ENCODE measurements around the gene LIPG. TPM values are rescaled to one million over a fixed set of nuclear protein-coding genes. Genes with fewer than 3 reads are reported as not detected.

LIPG gene
- polyA plus RNA-seq, 1 donor, result 32.9 TPM

DNA sequence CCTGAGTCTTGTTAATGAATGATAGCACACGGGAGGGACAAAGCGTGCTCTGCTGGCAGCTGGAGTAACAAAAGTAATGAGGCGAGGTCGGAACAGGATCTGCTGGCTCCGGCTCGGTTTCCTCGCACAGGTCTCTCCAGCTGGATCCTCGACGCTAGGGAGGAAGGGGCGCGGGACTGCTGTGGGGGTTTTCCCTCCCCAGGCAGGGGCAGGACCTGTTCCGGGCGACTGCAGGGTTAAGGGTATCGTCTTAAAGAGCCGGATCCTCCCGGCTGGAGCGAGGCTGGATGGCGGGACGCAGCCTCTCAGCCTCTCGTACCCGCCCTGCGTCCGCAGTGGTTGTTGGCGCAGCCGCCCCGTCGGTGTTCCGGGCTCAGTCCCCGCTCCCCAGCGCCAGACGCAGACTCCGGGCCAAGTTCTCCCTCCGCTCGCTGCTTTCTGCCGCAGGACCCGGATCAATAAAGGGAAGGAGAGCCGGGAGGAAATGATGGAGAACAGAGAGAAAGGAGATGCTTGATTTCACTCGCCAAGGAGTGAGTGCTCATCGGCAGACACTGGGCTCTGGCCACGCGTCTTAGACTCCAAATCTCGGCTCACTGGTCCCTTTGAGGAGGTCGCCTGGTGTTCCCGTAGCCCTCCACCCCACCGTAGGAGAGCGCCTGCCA lies 1.1 kb upstream of the LIPG start:
- Histone ChIP-seq H3K4me3 (ENCODE audit: low read length) (peak overlapping the region; percentile 90), H3K27me3 (ENCODE audit: control insufficient read depth, insufficient read depth, low read length) (peaks cover 19% of the 10 kb centered on the region), H3K4me1 (ENCODE audit: control insufficient read depth, insufficient read depth, low read length) (peaks cover 8% of the 10 kb centered on the region)

DNA sequence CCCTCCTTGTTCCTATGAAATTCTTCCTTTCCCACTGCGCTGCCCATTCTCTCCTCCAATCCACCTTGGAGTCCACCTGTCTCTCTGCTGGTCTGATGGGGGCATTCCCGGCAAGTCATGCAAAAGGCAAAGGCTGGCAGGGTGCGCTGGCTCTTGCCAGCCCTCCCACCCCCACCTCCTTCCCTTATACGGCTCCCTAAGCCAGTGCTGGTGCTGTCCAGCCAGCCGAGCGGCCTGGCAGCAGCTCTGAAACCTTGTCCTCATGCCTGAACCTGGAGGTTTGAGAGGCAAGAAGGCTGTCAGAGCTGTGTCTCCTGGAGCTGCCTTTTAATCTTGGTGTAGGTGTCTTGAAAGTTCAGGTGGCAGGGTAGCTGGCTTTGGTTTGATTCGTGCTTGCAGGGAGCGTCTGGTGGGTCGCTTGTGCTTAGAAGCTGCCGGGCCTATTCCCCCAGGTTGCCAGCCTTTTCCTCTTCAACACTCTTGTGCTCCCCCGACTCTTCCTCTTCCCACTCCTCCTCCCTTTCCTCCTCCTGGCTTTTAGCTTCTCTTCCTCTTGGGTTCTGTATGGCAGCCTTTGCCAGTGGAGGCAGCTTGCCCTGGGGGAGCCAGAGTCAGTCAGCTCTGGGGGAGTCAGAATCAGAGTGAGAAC lies 748 bp downstream of the LIPG start:
- Histone ChIP-seq H3K4me3 (ENCODE audit: low read length) (peak overlapping the region; percentile 90), H3K27me3 (ENCODE audit: control insufficient read depth, insufficient read depth, low read length) (peaks cover 19% of the 10 kb centered on the region), H3K27ac (ENCODE audit: low read length) (peak overlapping the region; percentile 74), H3K36me3 (ENCODE audit: control insufficient read depth, insufficient read depth, low read length) (peaks cover 21% of the 10 kb centered on the region), H3K4me1 (ENCODE audit: control insufficient read depth, insufficient read depth, low read length) (peaks cover 8% of the 10 kb centered on the region), H3K9me3 (ENCODE audit: control insufficient read depth, low read depth, low read length) (no peaks in the 10 kb centered on the region)
- peak in 1 of 2 donors; percentile 52 for DNase-seq
- 43% methylated on average over 3 of the region's 11 CpGs for WGBS (ENCODE audit: insufficient coverage, low lambda C conversion rate)

More for the DNA sequence above, 1.1 kb upstream of the LIPG start:
- peak overlapping the region; percentile 64 for H3K27ac ChIP-seq (ENCODE audit: low read length)
- no CpG with 5 or more reads among the region's 46 CpGs for WGBS (ENCODE audit: insufficient coverage, low lambda C conversion rate)
- DNase-seq, result peak in 1 of 2 donors; percentile 79
- H3K36me3 ChIP-seq (ENCODE audit: control insufficient read depth, insufficient read depth, low read length), result peaks cover 6% of the 10 kb centered on the region
- H3K9me3 ChIP-seq (ENCODE audit: control insufficient read depth, low read depth, low read length), result no peaks in the 10 kb centered on the region

DNA sequence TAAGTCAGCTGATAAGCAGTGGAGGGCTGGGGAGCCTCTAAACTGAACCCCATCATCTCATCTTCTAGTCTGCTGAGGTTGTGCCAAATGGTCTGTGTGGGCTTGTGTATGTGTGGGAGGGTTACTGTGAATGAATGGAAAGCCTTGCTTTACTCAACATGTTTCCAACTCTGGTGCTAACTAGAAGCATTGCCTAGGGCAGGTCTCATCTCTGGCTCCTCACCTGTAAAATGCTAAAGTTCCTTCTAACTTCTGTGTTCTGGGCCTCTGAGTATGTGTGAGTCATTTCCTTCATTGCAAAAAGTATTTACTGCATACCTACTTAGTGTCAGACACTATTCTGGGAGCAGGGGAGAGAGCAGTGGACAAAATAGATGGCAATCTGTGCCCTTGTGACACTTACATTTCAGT lies 1.3 kb downstream of the LIPG start:
- peaks cover 19% of the 10 kb centered on the region for H3K27me3 ChIP-seq (ENCODE audit: control insufficient read depth, insufficient read depth, low read length)
- peak overlapping the region; percentile 90 for H3K4me3 ChIP-seq (ENCODE audit: low read length)
- H3K36me3 ChIP-seq (ENCODE audit: control insufficient read depth, insufficient read depth, low read length), result peaks cover 24% of the 10 kb centered on the region
- DNase-seq, result peak in 1 of 2 donors; percentile 58
- H3K4me1 ChIP-seq (ENCODE audit: control insufficient read depth, insufficient read depth, low read length), result peaks cover 8% of the 10 kb centered on the region
- no peaks in the 10 kb centered on the region for H3K9me3 ChIP-seq (ENCODE audit: control insufficient read depth, low read depth, low read length)
- H3K27ac ChIP-seq (ENCODE audit: low read length), result peak overlapping the region; percentile 74

DNA sequence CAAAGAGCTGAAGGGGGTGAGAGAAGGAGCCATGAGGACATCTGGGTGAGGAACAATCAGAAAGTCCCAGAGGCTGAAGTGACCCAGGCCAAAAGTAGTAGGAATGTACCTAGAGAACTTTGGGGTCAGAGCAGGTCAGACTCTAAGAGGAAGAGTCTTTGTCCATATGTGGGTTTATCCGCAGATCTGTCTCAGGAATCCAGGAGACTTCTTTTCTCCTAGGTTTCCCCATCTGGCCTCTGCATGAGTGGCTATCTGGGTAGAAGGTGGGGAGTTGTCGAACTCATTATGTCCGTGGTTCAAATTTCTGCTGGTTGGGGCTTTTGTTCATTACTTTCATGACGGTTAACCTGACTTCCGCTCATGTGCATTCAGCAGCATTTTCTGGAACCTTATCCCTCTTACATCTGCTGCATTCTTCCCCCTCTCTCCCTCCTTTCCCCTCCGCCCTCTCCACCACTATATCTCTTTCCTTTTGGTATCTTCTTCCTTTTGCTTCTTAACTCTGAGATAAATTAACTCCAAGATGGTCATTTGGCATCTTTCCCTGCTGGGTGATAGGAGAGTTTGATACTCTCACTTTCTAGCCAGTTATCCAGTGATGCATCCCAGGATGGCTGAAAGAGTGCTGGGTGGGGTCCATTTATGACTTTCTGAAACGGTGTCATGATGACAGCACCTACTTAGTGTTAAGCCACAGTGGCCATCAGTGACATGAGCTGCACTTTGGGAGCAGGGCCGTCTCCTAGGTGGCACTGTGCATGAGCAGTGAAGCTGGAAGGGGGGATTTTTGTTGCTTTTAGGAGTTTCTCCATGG lies 2.1 kb downstream of the LIPG start:
- peak overlapping the region; percentile 90 for H3K4me3 ChIP-seq (ENCODE audit: low read length)
- H3K9me3 ChIP-seq (ENCODE audit: control insufficient read depth, low read depth, low read length), result no peaks in the 10 kb centered on the region
- no peak overlapping the region for H3K27ac ChIP-seq (ENCODE audit: low read length)
- WGBS (ENCODE audit: insufficient coverage, low lambda C conversion rate), result 32% methylated on average over 3 of the region's 8 CpGs
- peaks cover 19% of the 10 kb centered on the region for H3K27me3 ChIP-seq (ENCODE audit: control insufficient read depth, insufficient read depth, low read length)
- no peak for DNase-seq
- H3K4me1 ChIP-seq (ENCODE audit: control insufficient read depth, insufficient read depth, low read length), result peaks cover 8% of the 10 kb centered on the region
- peaks cover 28% of the 10 kb centered on the region for H3K36me3 ChIP-seq (ENCODE audit: control insufficient read depth, insufficient read depth, low read length)

DNA sequence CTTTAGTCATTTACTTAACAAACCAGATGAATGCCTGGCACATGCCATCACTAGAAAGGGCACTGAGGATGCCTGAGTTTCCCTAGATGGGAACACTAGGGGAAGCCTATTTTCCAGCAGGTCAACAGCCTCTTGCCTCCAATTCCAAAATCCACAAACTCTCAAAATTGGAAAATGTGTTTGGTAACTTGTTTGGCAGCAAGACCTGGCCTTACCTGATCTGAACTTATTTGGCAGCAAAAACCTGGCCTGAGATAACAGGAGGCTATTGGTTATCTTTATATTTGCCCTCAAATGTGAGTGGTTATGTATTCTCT lies 2.6 kb downstream of the LIPG start:
- DNase-seq, result no peak
- Histone ChIP-seq H3K27ac (ENCODE audit: low read length) (no peak overlapping the region), H3K36me3 (ENCODE audit: control insufficient read depth, insufficient read depth, low read length) (peaks cover 34% of the 10 kb centered on the region), H3K9me3 (ENCODE audit: control insufficient read depth, low read depth, low read length) (no peaks in the 10 kb centered on the region), H3K27me3 (ENCODE audit: control insufficient read depth, insufficient read depth, low read length) (peaks cover 19% of the 10 kb centered on the region), H3K4me1 (ENCODE audit: control insufficient read depth, insufficient read depth, low read length) (peaks cover 8% of the 10 kb centered on the region), H3K4me3 (ENCODE audit: low read length) (no peak overlapping the region)

DNA sequence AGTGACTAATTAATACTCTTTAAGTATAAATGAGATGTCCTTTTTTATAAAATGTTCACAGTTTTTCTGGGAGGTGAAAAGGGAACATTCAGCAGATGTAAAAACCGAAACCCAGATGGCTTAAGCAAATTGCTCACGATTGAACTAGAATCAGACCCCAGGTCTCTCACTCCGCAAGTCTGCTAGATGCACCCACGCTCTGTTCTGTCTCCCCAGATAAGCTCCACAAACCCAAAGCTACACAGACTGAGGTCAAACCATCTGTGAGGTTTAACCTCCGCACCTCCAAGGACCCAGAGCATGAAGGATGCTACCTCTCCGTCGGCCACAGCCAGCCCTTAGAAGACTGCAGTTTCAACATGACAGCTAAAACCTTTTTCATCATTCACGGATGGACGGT lies 3.2 kb downstream of the LIPG start:
- 67% methylated on average over 1 of the region's 9 CpGs for WGBS (ENCODE audit: insufficient coverage, low lambda C conversion rate)
- H3K4me1 ChIP-seq (ENCODE audit: control insufficient read depth, insufficient read depth, low read length), result peaks cover 8% of the 10 kb centered on the region

DNA sequence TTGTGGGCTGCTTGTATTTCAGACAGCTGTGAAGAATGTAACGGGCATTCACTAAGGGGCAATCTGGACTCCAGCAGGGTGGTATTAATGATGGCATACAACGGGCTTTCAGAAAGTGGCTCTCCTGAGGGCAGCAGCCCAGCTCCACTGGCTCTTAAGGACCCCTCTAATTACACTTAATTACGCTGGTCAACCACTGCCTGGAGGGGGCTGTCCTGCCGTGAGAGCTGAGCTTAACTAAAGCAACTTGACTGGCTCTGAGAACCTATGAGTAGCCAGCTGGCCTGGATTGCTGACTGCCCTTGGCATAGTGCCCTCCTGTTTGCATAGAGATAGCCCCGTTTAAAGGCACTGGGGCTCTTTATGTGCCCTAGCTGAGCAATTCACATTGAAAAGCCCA lies 3.8 kb downstream of the LIPG start:
- Histone ChIP-seq H3K27ac (ENCODE audit: low read length) (no peak overlapping the region), H3K36me3 (ENCODE audit: control insufficient read depth, insufficient read depth, low read length) (peaks cover 42% of the 10 kb centered on the region), H3K27me3 (ENCODE audit: control insufficient read depth, insufficient read depth, low read length) (peaks cover 17% of the 10 kb centered on the region), H3K9me3 (ENCODE audit: control insufficient read depth, low read depth, low read length) (no peaks in the 10 kb centered on the region), H3K4me3 (ENCODE audit: low read length) (no peak overlapping the region), H3K4me1 (ENCODE audit: control insufficient read depth, insufficient read depth, low read length) (peaks cover 8% of the 10 kb centered on the region)
- no CpG with 5 or more reads among the region's 5 CpGs for WGBS (ENCODE audit: insufficient coverage, low lambda C conversion rate)
- no peak for DNase-seq

More for the DNA sequence above, 3.2 kb downstream of the LIPG start:
- H3K36me3 ChIP-seq (ENCODE audit: control insufficient read depth, insufficient read depth, low read length), result peaks cover 39% of the 10 kb centered on the region
- peaks cover 19% of the 10 kb centered on the region for H3K27me3 ChIP-seq (ENCODE audit: control insufficient read depth, insufficient read depth, low read length)
- no peak overlapping the region for H3K4me3 ChIP-seq (ENCODE audit: low read length)
- H3K9me3 ChIP-seq (ENCODE audit: control insufficient read depth, low read depth, low read length), result no peaks in the 10 kb centered on the region
- H3K27ac ChIP-seq (ENCODE audit: low read length), result no peak overlapping the region
- DNase-seq, result no peak

DNA sequence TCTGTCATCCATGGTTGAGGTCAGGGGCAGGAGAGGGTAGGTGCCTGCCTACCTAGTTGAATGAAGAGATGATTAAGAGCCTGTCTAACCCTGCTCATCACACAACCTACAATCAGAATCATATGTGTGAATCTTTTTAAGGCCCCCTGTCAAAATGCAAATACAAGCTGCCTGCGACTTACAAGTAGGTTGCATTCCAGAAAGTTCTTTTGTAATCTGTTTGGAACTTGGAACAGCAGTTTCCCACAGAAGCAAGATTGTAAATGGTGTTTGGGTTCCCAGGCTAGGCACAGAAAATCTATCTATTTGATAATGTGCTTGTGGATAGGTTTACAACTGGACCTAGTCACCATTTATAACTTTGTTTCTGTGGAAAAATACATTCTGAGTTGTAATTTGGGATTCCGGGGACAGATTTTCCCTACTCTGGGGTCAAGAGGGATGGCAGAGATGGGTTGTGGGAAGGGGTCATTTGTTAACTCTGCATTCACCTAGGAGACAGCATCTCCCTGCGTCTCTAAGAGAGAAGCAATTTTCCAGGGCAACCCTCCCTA lies 4.4 kb downstream of the LIPG start:
- Histone ChIP-seq H3K9me3 (ENCODE audit: control insufficient read depth, low read depth, low read length) (no peaks in the 10 kb centered on the region), H3K27ac (ENCODE audit: low read length) (no peak overlapping the region), H3K4me1 (ENCODE audit: control insufficient read depth, insufficient read depth, low read length) (peaks cover 8% of the 10 kb centered on the region), H3K36me3 (ENCODE audit: control insufficient read depth, insufficient read depth, low read length) (peaks cover 47% of the 10 kb centered on the region), H3K27me3 (ENCODE audit: control insufficient read depth, insufficient read depth, low read length) (peaks cover 10% of the 10 kb centered on the region), H3K4me3 (ENCODE audit: low read length) (no peak overlapping the region)
- WGBS (ENCODE audit: insufficient coverage, low lambda C conversion rate), result no CpG with 5 or more reads among the region's 3 CpGs
- no peak for DNase-seq

DNA sequence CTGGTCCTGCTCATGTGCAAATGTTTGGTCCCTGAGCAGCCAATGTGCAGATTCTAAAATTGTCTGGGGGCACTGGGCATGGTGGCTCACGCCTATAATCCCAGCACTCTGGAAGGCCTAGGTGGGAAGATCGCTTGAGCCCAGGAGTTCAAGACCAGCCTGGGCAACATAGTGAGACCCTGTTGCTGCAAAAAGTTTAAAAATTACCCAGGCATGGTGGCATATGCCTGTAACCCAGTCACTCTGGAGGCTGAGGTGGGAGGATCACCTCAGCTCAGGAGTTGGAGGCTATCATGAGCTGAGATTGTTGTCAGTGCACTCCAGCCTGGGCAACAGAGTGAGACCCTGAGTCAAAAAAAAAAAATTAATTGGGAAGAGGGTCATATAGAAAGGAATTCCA lies 5.1 kb downstream of the LIPG start:
- no peak for DNase-seq
- Histone ChIP-seq H3K4me3 (ENCODE audit: low read length) (no peak overlapping the region), H3K27me3 (ENCODE audit: control insufficient read depth, insufficient read depth, low read length) (peaks cover 3% of the 10 kb centered on the region), H3K27ac (ENCODE audit: low read length) (no peak overlapping the region), H3K9me3 (ENCODE audit: control insufficient read depth, low read depth, low read length) (no peaks in the 10 kb centered on the region), H3K36me3 (ENCODE audit: control insufficient read depth, insufficient read depth, low read length) (peaks cover 53% of the 10 kb centered on the region), H3K4me1 (ENCODE audit: control insufficient read depth, insufficient read depth, low read length) (peaks cover 8% of the 10 kb centered on the region)
- no CpG with 5 or more reads among the region's 2 CpGs for WGBS (ENCODE audit: insufficient coverage, low lambda C conversion rate)

DNA sequence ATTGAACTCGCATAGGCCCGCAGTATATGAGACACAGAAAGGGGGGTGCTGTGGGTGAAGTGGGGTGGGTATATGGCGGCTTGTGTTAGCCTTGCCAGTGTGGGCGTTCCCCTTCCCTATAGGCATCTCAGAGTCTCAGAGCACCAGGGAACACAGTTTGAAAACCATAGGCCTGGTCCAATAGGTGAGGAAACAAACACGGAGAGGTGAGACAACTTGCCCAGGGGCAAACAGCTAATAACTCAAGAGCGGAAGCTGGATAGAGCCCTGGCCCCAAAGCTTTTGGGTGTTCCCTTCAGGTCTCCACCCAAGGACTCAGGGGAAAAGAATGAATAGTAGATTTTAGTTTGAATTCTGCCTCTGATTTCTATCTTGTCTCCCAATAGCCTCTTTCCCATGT lies 7.9 kb downstream of the LIPG start:
- DNase-seq, result no peak
- WGBS (ENCODE audit: insufficient coverage, low lambda C conversion rate), result no CpG with 5 or more reads among the region's 6 CpGs
- Histone ChIP-seq H3K27me3 (ENCODE audit: control insufficient read depth, insufficient read depth, low read length) (no peaks in the 10 kb centered on the region), H3K36me3 (ENCODE audit: control insufficient read depth, insufficient read depth, low read length) (peaks cover 64% of the 10 kb centered on the region), H3K4me3 (ENCODE audit: low read length) (no peak overlapping the region), H3K9me3 (ENCODE audit: control insufficient read depth, low read depth, low read length) (no peaks in the 10 kb centered on the region), H3K4me1 (ENCODE audit: control insufficient read depth, insufficient read depth, low read length) (peaks cover 5% of the 10 kb centered on the region), H3K27ac (ENCODE audit: low read length) (no peak overlapping the region)

Measured in large intestine (tissue), 3 donors.